ENCODE measurements around the gene C20orf202.

C20orf202 gene

GRCh38 chr20:1202762-1203504 is at the start of gene C20orf202:
Gene C20orf202, plus strand, starts transcription at chr20:1203454. Its CDS starts 132 bp downstream, at chr20:1203586.
- no peak for DNase-seq

- DNase-seq, result no peak
Measured at GRCh38 chr20:1154226-1154625, 49.0 kb upstream of the C20orf202 start.

- DNase-seq, result no peak
Measured at GRCh38 chr20:1154691-1155090, 48.6 kb upstream of the C20orf202 start.

- DNase-seq, result no peak
Measured at GRCh38 chr20:1155342-1155741, 47.9 kb upstream of the C20orf202 start.

GRCh38 chr20:1160496-1160895 is 42.8 kb upstream of the C20orf202 start:
- DNase-seq, result no peak

GRCh38 chr20:1160991-1161390 is 42.3 kb upstream of the C20orf202 start:
- no peak for DNase-seq

GRCh38 chr20:1163105-1163504 is 40.1 kb upstream of the C20orf202 start:
- DNase-seq, result no peak

- DNase-seq, result no peak
Measured at GRCh38 chr20:1163653-1164052, 39.6 kb upstream of the C20orf202 start.

GRCh38 chr20:1164871-1165270 is 38.4 kb upstream of the C20orf202 start:
- no peak for DNase-seq

GRCh38 chr20:1165521-1165920 is 37.7 kb upstream of the C20orf202 start:
- no peak for DNase-seq

GRCh38 chr20:1165941-1166340 is 37.3 kb upstream of the C20orf202 start:
- DNase-seq, result no peak

- DNase-seq, result no peak
Measured at GRCh38 chr20:1166948-1167720, 36.1 kb upstream of the C20orf202 start.

GRCh38 chr20:1169224-1169623 is 34.0 kb upstream of the C20orf202 start:
- no peak for DNase-seq

- DNase-seq, result no peak
Measured at GRCh38 chr20:1171461-1172093, 31.7 kb upstream of the C20orf202 start.

GRCh38 chr20:1173698-1174097 is 29.6 kb upstream of the C20orf202 start:
- DNase-seq, result no peak

GRCh38 chr20:1174787-1175186 is 28.5 kb upstream of the C20orf202 start:
- no peak for DNase-seq

GRCh38 chr20:1177680-1178079 is 25.6 kb upstream of the C20orf202 start:
- no peak for DNase-seq

- no peak for DNase-seq
Measured at GRCh38 chr20:1178103-1178502, 25.2 kb upstream of the C20orf202 start.

- DNase-seq, result no peak
Measured at GRCh38 chr20:1178623-1179022, 24.6 kb upstream of the C20orf202 start.

- DNase-seq, result no peak
Measured at GRCh38 chr20:1180949-1181348, 22.3 kb upstream of the C20orf202 start.

GRCh38 chr20:1182106-1182505 is 21.1 kb upstream of the C20orf202 start:
- DNase-seq, result no peak

- no peak for DNase-seq
Measured at GRCh38 chr20:1183153-1183552, 20.1 kb upstream of the C20orf202 start.

- DNase-seq, result no peak
Measured at GRCh38 chr20:1184260-1184637, 19.0 kb upstream of the C20orf202 start.

All from NCI-H2171 treated with DMSO at 0.1 percent for 48 hours (cell line).